Pancreas (tissue), 10 donors: ENCODE measurements around the gene SART1. TPM values are rescaled to one million over a fixed set of nuclear protein-coding genes. Genes with fewer than 3 reads are reported as not detected.

Experiments
- ATAC-seq, 4 donors: fragments of 200-7000 bp; cut with Tn5 transposase; one replicate each; pipeline versions ENCODE4 v1.8.0 to v1.9.1; 2020; ENCODE audit warnings: mild to moderate bottlenecking in 4 of 4, moderate library complexity in 4 of 4
- DNase-seq, 6 donors: peaks; one replicate each; pipeline ENCODE4 v3.0.0-alpha.2; 2020
- FAIRE-seq: peaks from 2 replicates; lab custom pipeline; 2012; peaks lifted over from hg19 to GRCh38; lab: Jason Lieb, UNC
- H3K27ac ChIP-seq, 4 donors: fragments of 200-600 bp; sonication (generic); 1 replicate in 3 of 4; 2 replicates in 1 of 4; pipeline versions ENCODE4 v1.5.0 to v1.8.0; 2020
- H3K27me3 ChIP-seq, 4 donors: fragments of 200-600 bp; one replicate each; pipeline ENCODE4 v1.8.0; 2021
- H3K36me3 ChIP-seq, 3 donors: fragments of 200-600 bp; sonication (generic) in 1 of 3; one replicate each; pipeline versions ENCODE4 v1.5.0 to v1.8.0; 2020 to 2021
- H3K4me1 ChIP-seq, 3 donors: fragments of 200-600 bp; one replicate each; pipeline ENCODE4 v1.8.0; 2021
- H3K4me3 ChIP-seq, 4 donors: fragments of 200-600 bp; sonication (generic) in 2 of 4; one replicate each; pipeline versions ENCODE4 v1.5.0 to v1.8.0; 2020 to 2021
- H3K9me3 ChIP-seq, 4 donors: fragments of 200-600 bp; one replicate each; pipeline ENCODE4 v1.8.0; 2021
- CTCF ChIP-seq, 4 donors: fragments of 200-600 bp; sonication (generic) in 3 of 4; IDR thresholded peaks; one replicate each; pipeline versions ENCODE4 v1.5.0 to v1.8.0; 2021; ENCODE audit warnings: antibody characterized with exemption in 4 of 4
- WGBS, 2 donors: extraction: QIAGEN DNeasy Blood & Tissue Kit; methylation state at CpG; one replicate each; pipeline ENCODE4 v1.1.7; 2013; 5-methylcytosine and 5-hydroxymethylcytosine counted together
- intact Hi-C, 3 donors: fragments of 100-400 bp; cut with DNase I; formaldehyde crosslinking; loops; one replicate each; pipeline versions ENCODE4 v1.11.1 to v1.14.2; 2022
- polyA plus RNA-seq, 2 donors: library from polyadenylated mRNA; stranded (reverse); fragments of 200-250 nt; gene quantifications; one replicate each; pipeline ENCODE4 v1.2.3, GENCODE V29; 2013
- total RNA-seq, 6 donors: library from RNA; stranded (reverse); fragmentation: NEBNext Ultra II Directional in 4 of 6; extraction: Animal tissue kit (Norgen Biotek cat#: 25700) in 4 of 6; gene quantifications; one replicate each; pipeline versions ENCODE4 v1.2.1 to v1.2.4, GENCODE V29; 2021 to 2023
- donor health status: healthy with polysubstance abuse.
- donor health status: DM: no; HTN: no; CAD: no; lungs with moderate emphysema.
- donor health status: DM: no; HTN: no; CAD: no.
- donor health status: control.
- donor health status: control.
- donor health status: Bipolar disorder and iron deficiency.
- donor health status: DM: yes; HTN: yes; CAD: no.
- donor health status: DM: no; HTN: no; CAD: no.
- donor health status: DM: no; HTN: no; CAD: no.
- donor health status: DM: yes; HTN: yes; CAD: no.

Gene SART1
- total and polyA plus RNA-seq, 8 donors: 19.2 to 98.5 (median 25.5) TPM

GRCh38 chr11:65965986-65966762 lies 4.6 kb downstream of the SART1 start:
- DNase-seq (no peak), ATAC-seq (no peak), FAIRE-seq (no peak)
- Histone ChIP-seq H3K27ac (no peak overlapping the region), H3K36me3 (peaks cover 5 to 41% (median 36%) of the 10 kb centered on the region in 3 donors), H3K27me3 (no peaks in the 10 kb centered on the region), H3K4me1 (peaks cover 9 to 19% (median 14%) of the 10 kb centered on the region in 3 donors), H3K9me3 (no peaks in the 10 kb centered on the region), H3K4me3 (no peak overlapping the region)
- 92 to 94% methylated on average over 36 of the region's 36 CpGs for WGBS, 2 donors
- no peak for TF ChIP-seq CTCF (IDR thresholded peaks at IDR 0.05)
- intact Hi-C loops: no loop called here

- Histone ChIP-seq H3K36me3 (peaks cover 5 to 41% (median 36%) of the 10 kb centered on the region in 3 donors), H3K27me3 (no peaks in the 10 kb centered on the region), H3K4me1 (peaks cover 7 to 16% (median 13%) of the 10 kb centered on the region in 3 donors), H3K9me3 (no peaks in the 10 kb centered on the region), H3K27ac (no peak overlapping the region), H3K4me3 (no peak overlapping the region)
- intact Hi-C loops: no loop called here
- FAIRE-seq (no peak), DNase-seq (peak in 1 of 6 donors; percentile 70), ATAC-seq (no peak)
- no peak for TF ChIP-seq CTCF (IDR thresholded peaks at IDR 0.05)
- WGBS, 2 donors: 92 to 94% methylated on average over 30 of the region's 30 CpGs
Measured at GRCh38 chr11:65967329-65967934, 5.9 kb downstream of the SART1 start.

- H3K9me3 ChIP-seq: no peaks in the 10 kb centered on the region
- FAIRE-seq (no peak), DNase-seq (no peak), ATAC-seq (no peak)
- no peak overlapping the region for H3K27ac ChIP-seq
- no peak for TF ChIP-seq CTCF (IDR thresholded peaks at IDR 0.05)
- H3K36me3 ChIP-seq: peaks cover 5 to 41% (median 40%) of the 10 kb centered on the region in 3 donors
- H3K4me1 ChIP-seq: peaks cover 0 to 2% (median 0%) of the 10 kb centered on the region in 3 donors
- 86 to 89% methylated on average over 15 of the region's 15 CpGs for WGBS, 2 donors
- intact Hi-C loops: no loop called here
- no peaks in the 10 kb centered on the region for H3K27me3 ChIP-seq
- H3K4me3 ChIP-seq: no peak overlapping the region
Measured at GRCh38 chr11:65968600-65969482, 7.3 kb downstream of the SART1 start.

GRCh38 chr11:65972116-65972515 lies 10.6 kb downstream of the SART1 start:
- H3K4me1 ChIP-seq: no peaks in the 10 kb centered on the region
- no peaks in the 10 kb centered on the region for H3K9me3 ChIP-seq
- no peak for TF ChIP-seq CTCF (IDR thresholded peaks at IDR 0.05)
- no peak overlapping the region for H3K4me3 ChIP-seq
- H3K27me3 ChIP-seq: no peaks in the 10 kb centered on the region
- ATAC-seq: no peak
- no peak for FAIRE-seq
- no peak overlapping the region for H3K27ac ChIP-seq
- peaks cover 0 to 18% (median 16%) of the 10 kb centered on the region in 3 donors for H3K36me3 ChIP-seq
- intact Hi-C loops: no loop called here
- no peak for DNase-seq
- 95 to 97% methylated on average over 8 of the region's 8 CpGs for WGBS, 2 donors
